ENCODE data around the gene ADARB1.
A peak's percentile ranks its signal among the peaks of the same experiment; 100 is the strongest.

ADARB1 gene

GRCh38 chr21:45037986-45038385, 36.4 kb upstream of the ADARB1 start:
- peaks cover 5% of the 10 kb centered on the region; the same call in 1 of the 2 replicates for H3K9me3 ChIP-seq
- no peaks in the 10 kb centered on the region for H3K27me3 ChIP-seq
- DNase-seq = no peak
- no peaks in the 10 kb centered on the region for H3K4me1 ChIP-seq
- H3K4me3 ChIP-seq (ENCODE audit: low read depth, low read length) = no peak overlapping the region
- no peaks in the 10 kb centered on the region for H3K36me3 ChIP-seq
- TF ChIP-seq CTCF (IDR thresholded peaks at IDR 0.05; ENCODE audit: low read depth, low read length) = no peak

GRCh38 chr21:45039317-45040156, 34.8 kb upstream of the ADARB1 start:
- Histone ChIP-seq H3K4me1 (no peaks in the 10 kb centered on the region), H3K27me3 (no peaks in the 10 kb centered on the region), H3K36me3 (no peaks in the 10 kb centered on the region), H3K9me3 (peaks cover 5% of the 10 kb centered on the region; the same call in 1 of the 2 replicates), H3K4me3 (ENCODE audit: low read depth, low read length) (no peak overlapping the region)
- no peak for DNase-seq
- no peak for TF ChIP-seq CTCF (IDR thresholded peaks at IDR 0.05; ENCODE audit: low read depth, low read length)

GRCh38 chr21:45040157-45040711, 34.1 kb upstream of the ADARB1 start:
- no peak for TF ChIP-seq CTCF (IDR thresholded peaks at IDR 0.05; ENCODE audit: low read depth, low read length)
- peaks cover 5% of the 10 kb centered on the region; the same call in 1 of the 2 replicates for H3K9me3 ChIP-seq
- no peak for DNase-seq
- no peaks in the 10 kb centered on the region for H3K36me3 ChIP-seq
- H3K4me1 ChIP-seq = no peaks in the 10 kb centered on the region
- H3K4me3 ChIP-seq (ENCODE audit: low read depth, low read length) = no peak overlapping the region
- no peaks in the 10 kb centered on the region for H3K27me3 ChIP-seq

- TF ChIP-seq CTCF (IDR thresholded peaks at IDR 0.05; ENCODE audit: low read depth, low read length) = no peak
- H3K4me1 ChIP-seq = no peaks in the 10 kb centered on the region
- H3K4me3 ChIP-seq (ENCODE audit: low read depth, low read length) = no peak overlapping the region
- peaks cover 5% of the 10 kb centered on the region; the same call in 1 of the 2 replicates for H3K9me3 ChIP-seq
- DNase-seq = no peak
- H3K36me3 ChIP-seq = no peaks in the 10 kb centered on the region
- no peaks in the 10 kb centered on the region for H3K27me3 ChIP-seq
These were observed 33.6 kb upstream of the ADARB1 start for GRCh38 chr21:45040739-45041138.

GRCh38 chr21:45041351-45041805, 33.0 kb upstream of the ADARB1 start:
- no peak for TF ChIP-seq CTCF (IDR thresholded peaks at IDR 0.05; ENCODE audit: low read depth, low read length)
- H3K4me3 ChIP-seq (ENCODE audit: low read depth, low read length) = no peak overlapping the region
- H3K27me3 ChIP-seq = no peaks in the 10 kb centered on the region
- peaks cover 7% of the 10 kb centered on the region; the same call in 1 of the 2 replicates for H3K9me3 ChIP-seq
- peak; percentile 67 for DNase-seq
- H3K36me3 ChIP-seq = no peaks in the 10 kb centered on the region
- H3K4me1 ChIP-seq = no peaks in the 10 kb centered on the region

All from BE2C (cell line).